ENCODE data around the gene HMX1.

Gene HMX1

GRCh38 chr4:8867624-8868320 is 3.9 kb downstream of the HMX1 start:
- DNase-seq, result no peak

GRCh38 chr4:8866828-8867623 is 4.6 kb downstream of the HMX1 start:
- DNase-seq, result no peak

- no peak for DNase-seq
Observed at GRCh38 chr4:8866421-8866820, 5.2 kb downstream of the HMX1 start.

GRCh38 chr4:8865681-8866310 is 5.8 kb downstream of the HMX1 start:
- DNase-seq, result no peak

- no peak for DNase-seq
Observed at GRCh38 chr4:8864912-8865680, 6.5 kb downstream of the HMX1 start.

GRCh38 chr4:8863686-8864682 is 7.7 kb downstream of the HMX1 start:
- no peak for DNase-seq

GRCh38 chr4:8862800-8863685 is 8.6 kb downstream of the HMX1 start:
- DNase-seq, result no peak

GRCh38 chr4:8862334-8862733 is 9.3 kb downstream of the HMX1 start:
- DNase-seq, result no peak

GRCh38 chr4:8861576-8862295 is 9.9 kb downstream of the HMX1 start:
- no peak for DNase-seq

- no peak for DNase-seq
Observed at GRCh38 chr4:8860892-8861575, 10.6 kb downstream of the HMX1 start.

- DNase-seq, result no peak
Observed at GRCh38 chr4:8860096-8860891, 11.3 kb downstream of the HMX1 start.

- no peak for DNase-seq
Observed at GRCh38 chr4:8859550-8860095, 12.0 kb downstream of the HMX1 start.

GRCh38 chr4:8858701-8859210 is 12.9 kb downstream of the HMX1 start:
- DNase-seq, result no peak

GRCh38 chr4:8857766-8858700 is 13.6 kb downstream of the HMX1 start:
- no peak for DNase-seq

- no peak for DNase-seq
Observed at GRCh38 chr4:8856835-8857621, 14.6 kb downstream of the HMX1 start.

GRCh38 chr4:8855818-8856245 is 15.8 kb downstream of the HMX1 start:
- DNase-seq, result no peak
